ENCODE data around the gene CD55. TPM values are rescaled to one million over a fixed set of nuclear protein-coding genes. Genes with fewer than 3 reads are reported as not detected.

Gene CD55
- total and polyA plus RNA-seq, 2 of the 13 experiments (the other 11 are each of a cell fraction or from before 2014, with no cell fraction given), result 6.0 to 56.0 TPM

DNA sequence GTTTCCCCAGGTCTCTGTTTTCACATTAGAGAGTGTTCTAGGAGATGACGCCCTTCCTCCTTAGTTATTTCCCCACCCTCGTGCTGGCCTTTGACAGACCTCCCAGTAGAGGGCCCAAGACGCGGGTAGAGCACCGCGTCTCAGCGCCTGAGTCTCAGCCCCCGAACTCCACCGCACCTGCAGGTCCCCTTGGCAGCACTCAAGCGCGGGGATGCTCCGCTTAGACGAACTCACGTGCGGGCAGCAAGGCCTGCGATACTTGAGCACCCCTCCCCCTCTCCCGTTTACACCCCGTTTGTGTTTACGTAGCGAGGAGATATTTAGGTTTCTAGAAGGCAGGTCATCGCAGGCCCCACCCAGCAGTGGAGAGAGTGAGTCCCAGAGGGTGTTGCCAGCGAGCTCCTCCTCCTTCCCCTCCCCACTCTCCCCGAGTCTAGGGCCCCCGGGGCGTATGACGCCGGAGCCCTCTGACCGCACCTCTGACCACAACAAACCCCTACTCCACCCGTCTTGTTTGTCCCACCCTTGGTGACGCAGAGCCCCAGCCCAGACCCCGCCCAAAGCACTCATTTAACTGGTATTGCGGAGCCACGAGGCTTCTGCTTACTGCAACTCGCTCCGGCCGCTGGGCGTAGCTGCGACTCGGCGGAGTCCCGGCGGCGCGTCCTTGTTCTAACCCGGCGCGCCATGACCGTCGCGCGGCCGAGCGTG, at the start of gene CD55 (continued):
- TF ChIP-seq, protein P1, sequence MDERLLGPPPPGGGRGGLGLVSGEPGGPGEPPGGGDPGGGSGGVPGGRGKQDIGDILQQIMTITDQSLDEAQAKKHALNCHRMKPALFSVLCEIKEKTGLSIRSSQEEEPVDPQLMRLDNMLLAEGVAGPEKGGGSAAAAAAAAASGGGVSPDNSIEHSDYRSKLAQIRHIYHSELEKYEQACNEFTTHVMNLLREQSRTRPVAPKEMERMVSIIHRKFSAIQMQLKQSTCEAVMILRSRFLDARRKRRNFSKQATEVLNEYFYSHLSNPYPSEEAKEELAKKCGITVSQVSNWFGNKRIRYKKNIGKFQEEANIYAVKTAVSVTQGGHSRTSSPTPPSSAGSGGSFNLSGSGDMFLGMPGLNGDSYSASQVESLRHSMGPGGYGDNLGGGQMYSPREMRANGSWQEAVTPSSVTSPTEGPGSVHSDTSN (CRISPR knock-in tag; IDR thresholded peaks at IDR 0.05), result no peak
- no peak for TF ChIP-seq KAT2B (IDR thresholded peaks at IDR 0.05; ENCODE audit: borderline replicate concordance, low read depth, low read length)
- TF ChIP-seq ZNF335 (CRISPR knock-in tag; IDR thresholded peaks at IDR 0.05), result no peak
- TF ChIP-seq, protein P2, sequence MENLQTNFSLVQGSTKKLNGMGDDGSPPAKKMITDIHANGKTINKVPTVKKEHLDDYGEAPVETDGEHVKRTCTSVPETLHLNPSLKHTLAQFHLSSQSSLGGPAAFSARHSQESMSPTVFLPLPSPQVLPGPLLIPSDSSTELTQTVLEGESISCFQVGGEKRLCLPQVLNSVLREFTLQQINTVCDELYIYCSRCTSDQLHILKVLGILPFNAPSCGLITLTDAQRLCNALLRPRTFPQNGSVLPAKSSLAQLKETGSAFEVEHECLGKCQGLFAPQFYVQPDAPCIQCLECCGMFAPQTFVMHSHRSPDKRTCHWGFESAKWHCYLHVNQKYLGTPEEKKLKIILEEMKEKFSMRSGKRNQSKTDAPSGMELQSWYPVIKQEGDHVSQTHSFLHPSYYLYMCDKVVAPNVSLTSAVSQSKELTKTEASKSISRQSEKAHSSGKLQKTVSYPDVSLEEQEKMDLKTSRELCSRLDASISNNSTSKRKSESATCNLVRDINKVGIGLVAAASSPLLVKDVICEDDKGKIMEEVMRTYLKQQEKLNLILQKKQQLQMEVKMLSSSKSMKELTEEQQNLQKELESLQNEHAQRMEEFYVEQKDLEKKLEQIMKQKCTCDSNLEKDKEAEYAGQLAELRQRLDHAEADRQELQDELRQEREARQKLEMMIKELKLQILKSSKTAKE (CRISPR knock-in tag; IDR thresholded peaks at IDR 0.05; ENCODE audit: borderline replicate concordance), result no peak
- TF ChIP-seq TBX3 (IDR thresholded peaks at IDR 0.05; ENCODE audit: borderline replicate concordance), result peak; percentile 51
- TF ChIP-seq ZFX (CRISPR knock-in tag; IDR thresholded peaks at IDR 0.05; ENCODE audit: low read depth), result no peak; the same call in 1 of the 2 replicates
- TF ChIP-seq ASH2L (IDR thresholded peaks at IDR 0.05; ENCODE audit: insufficient read length, low read depth, low read length), result peak; percentile 33
- TF ChIP-seq KLF15 (CRISPR knock-in tag; IDR thresholded peaks at IDR 0.05; ENCODE audit: borderline replicate concordance), result peak; percentile 48; the same call in 1 of the 2 replicates
- no peak for TF ChIP-seq ZNF317 (CRISPR knock-in tag; IDR thresholded peaks at IDR 0.05)
- TF ChIP-seq, protein P3, sequence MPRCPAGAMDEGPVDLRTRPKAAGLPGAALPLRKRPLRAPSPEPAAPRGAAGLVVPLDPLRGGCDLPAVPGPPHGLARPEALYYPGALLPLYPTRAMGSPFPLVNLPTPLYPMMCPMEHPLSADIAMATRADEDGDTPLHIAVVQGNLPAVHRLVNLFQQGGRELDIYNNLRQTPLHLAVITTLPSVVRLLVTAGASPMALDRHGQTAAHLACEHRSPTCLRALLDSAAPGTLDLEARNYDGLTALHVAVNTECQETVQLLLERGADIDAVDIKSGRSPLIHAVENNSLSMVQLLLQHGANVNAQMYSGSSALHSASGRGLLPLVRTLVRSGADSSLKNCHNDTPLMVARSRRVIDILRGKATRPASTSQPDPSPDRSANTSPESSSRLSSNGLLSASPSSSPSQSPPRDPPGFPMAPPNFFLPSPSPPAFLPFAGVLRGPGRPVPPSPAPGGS (CRISPR knock-in tag; IDR thresholded peaks at IDR 0.05), result peak; percentile 25; the same call in 1 of the 2 replicates
- TF ChIP-seq HNRNPK (IDR thresholded peaks at IDR 0.05; ENCODE audit: low read depth, low read length, poor library complexity, severe bottlenecking), result no peak
- TF ChIP-seq, protein P4, sequence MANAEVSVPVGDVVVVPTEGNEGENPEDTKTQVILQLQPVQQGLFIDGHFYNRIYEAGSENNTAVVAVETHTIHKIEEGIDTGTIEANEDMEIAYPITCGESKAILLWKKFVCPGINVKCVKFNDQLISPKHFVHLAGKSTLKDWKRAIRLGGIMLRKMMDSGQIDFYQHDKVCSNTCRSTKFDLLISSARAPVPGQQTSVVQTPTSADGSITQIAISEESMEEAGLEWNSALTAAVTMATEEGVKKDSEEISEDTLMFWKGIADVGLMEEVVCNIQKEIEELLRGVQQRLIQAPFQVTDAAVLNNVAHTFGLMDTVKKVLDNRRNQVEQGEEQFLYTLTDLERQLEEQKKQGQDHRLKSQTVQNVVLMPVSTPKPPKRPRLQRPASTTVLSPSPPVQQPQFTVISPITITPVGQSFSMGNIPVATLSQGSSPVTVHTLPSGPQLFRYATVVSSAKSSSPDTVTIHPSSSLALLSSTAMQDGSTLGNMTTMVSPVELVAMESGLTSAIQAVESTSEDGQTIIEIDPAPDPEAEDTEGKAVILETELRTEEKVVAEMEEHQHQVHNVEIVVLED (CRISPR knock-in tag; IDR thresholded peaks at IDR 0.05; ENCODE audit: borderline replicate concordance), result no peak; the same call in 1 of the 2 replicates
- TF ChIP-seq SIX1 (CRISPR knock-in tag; IDR thresholded peaks at IDR 0.05; ENCODE audit: borderline replicate concordance), result no peak
- TF ChIP-seq ATAD3A (CRISPR knock-in tag; IDR thresholded peaks at IDR 0.05), result no peak
- no peak for TF ChIP-seq SNAI1 (CRISPR knock-in tag; IDR thresholded peaks at IDR 0.05; ENCODE audit: borderline replicate concordance)
- TF ChIP-seq CBX1 (IDR thresholded peaks at IDR 0.05; ENCODE audit: low read depth), result no peak
- TF ChIP-seq IKZF1 (IDR thresholded peaks at IDR 0.05), result no peak
- no peak for TF ChIP-seq IRF2 (CRISPR knock-in tag; IDR thresholded peaks at IDR 0.05)
- no peak for TF ChIP-seq ZNF383 (CRISPR knock-in tag; IDR thresholded peaks at IDR 0.05; ENCODE audit: borderline replicate concordance)
- TF ChIP-seq ZBTB7A (CRISPR knock-in tag; IDR thresholded peaks at IDR 0.05), result peak; percentile 50; the same call in 1 of the 2 replicates
- TF ChIP-seq, protein P5, sequence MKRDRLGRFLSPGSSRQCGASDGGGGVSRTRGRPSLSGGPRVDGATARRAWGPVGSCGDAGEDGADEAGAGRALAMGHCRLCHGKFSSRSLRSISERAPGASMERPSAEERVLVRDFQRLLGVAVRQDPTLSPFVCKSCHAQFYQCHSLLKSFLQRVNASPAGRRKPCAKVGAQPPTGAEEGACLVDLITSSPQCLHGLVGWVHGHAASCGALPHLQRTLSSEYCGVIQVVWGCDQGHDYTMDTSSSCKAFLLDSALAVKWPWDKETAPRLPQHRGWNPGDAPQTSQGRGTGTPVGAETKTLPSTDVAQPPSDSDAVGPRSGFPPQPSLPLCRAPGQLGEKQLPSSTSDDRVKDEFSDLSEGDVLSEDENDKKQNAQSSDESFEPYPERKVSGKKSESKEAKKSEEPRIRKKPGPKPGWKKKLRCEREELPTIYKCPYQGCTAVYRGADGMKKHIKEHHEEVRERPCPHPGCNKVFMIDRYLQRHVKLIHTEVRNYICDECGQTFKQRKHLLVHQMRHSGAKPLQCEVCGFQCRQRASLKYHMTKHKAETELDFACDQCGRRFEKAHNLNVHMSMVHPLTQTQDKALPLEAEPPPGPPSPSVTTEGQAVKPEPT (CRISPR knock-in tag; IDR thresholded peaks at IDR 0.05; ENCODE audit: low read depth), result peak; percentile 36; the same call in 1 of the 2 replicates
